Adipocyte (in vitro differentiated cells): ENCODE results near the gene PAEP.

Experiments
- DNase-seq: peaks from one replicate; pipeline ENCODE4 v3.0.0-alpha.2; 2015; ENCODE audit warnings: low read depth
- H3K27me3 ChIP-seq: replicated peaks from 2 replicates; pipeline ENCODE4 v1.7.0; 2013; ENCODE audit warnings: mild to moderate bottlenecking, low read length, moderate library complexity; ENCODE audit not compliant: control insufficient read depth, insufficient read depth
- H3K36me3 ChIP-seq: 2 replicates; pipeline ENCODE4 v1.7.0; 2013; ENCODE audit warnings: low read length, mild to moderate bottlenecking, moderate library complexity; ENCODE audit not compliant: control insufficient read depth, insufficient read depth, severe bottlenecking
- H3K4me1 ChIP-seq: 2 replicates; pipeline ENCODE4 v1.7.0; 2013; ENCODE audit warnings: mild to moderate bottlenecking, low read length, moderate library complexity; ENCODE audit not compliant: control insufficient read depth, insufficient read depth
- H3K4me3 ChIP-seq: 2 replicates; pipeline ENCODE4 v1.7.0; 2013; ENCODE audit warnings: mild to moderate bottlenecking, low read length, moderate library complexity
- H3K9ac ChIP-seq: 2 replicates; pipeline ENCODE4 v1.7.0; 2013; ENCODE audit warnings: mild to moderate bottlenecking, low read length, moderate library complexity
- H3K9me3 ChIP-seq: 2 replicates; pipeline ENCODE4 v1.7.0; 2013; ENCODE audit warnings: mild to moderate bottlenecking, low read length, moderate library complexity; ENCODE audit not compliant: control insufficient read depth

Gene PAEP

GRCh38 chr9:135613946-135614805, 52.6 kb downstream of the PAEP start:
- no peak for DNase-seq
- no peak overlapping the region for H3K9ac ChIP-seq
- H3K4me1 ChIP-seq = no peaks in the 10 kb centered on the region
- H3K9me3 ChIP-seq = no peaks in the 10 kb centered on the region
- H3K36me3 ChIP-seq = no peaks in the 10 kb centered on the region
- H3K27me3 ChIP-seq = peaks cover 17% of the 10 kb centered on the region
- no peak overlapping the region for H3K4me3 ChIP-seq

- no peaks in the 10 kb centered on the region for H3K4me1 ChIP-seq
- H3K9me3 ChIP-seq = no peaks in the 10 kb centered on the region
- H3K9ac ChIP-seq = no peak overlapping the region
- H3K4me3 ChIP-seq = no peak overlapping the region
- no peaks in the 10 kb centered on the region for H3K36me3 ChIP-seq
- H3K27me3 ChIP-seq = peaks cover 14% of the 10 kb centered on the region
- DNase-seq = no peak
Observed at GRCh38 chr9:135614821-135615665, 53.5 kb downstream of the PAEP start.

GRCh38 chr9:135615666-135616618, 54.4 kb downstream of the PAEP start:
- H3K27me3 ChIP-seq = peaks cover 14% of the 10 kb centered on the region
- H3K4me1 ChIP-seq = no peaks in the 10 kb centered on the region
- H3K9ac ChIP-seq = no peak overlapping the region
- DNase-seq = no peak
- H3K4me3 ChIP-seq = no peak overlapping the region
- H3K9me3 ChIP-seq = no peaks in the 10 kb centered on the region
- H3K36me3 ChIP-seq = no peaks in the 10 kb centered on the region
